Endothelial cell of umbilical vein (primary cell): ENCODE results near the gene ACR. TPM values are rescaled to one million over a fixed set of nuclear protein-coding genes. Genes with fewer than 3 reads are reported as not detected.
A peak's percentile ranks its signal among the peaks of the same experiment; 100 is the strongest.

ENCODE experiments used
- BruUV-seq: library from RNA; stranded (reverse); fragments of 400-500 nt; replicated peaks from 2 replicates; lab custom pipeline; 2021; lab: Mats Ljungman, UMichigan
- CTCF ChIA-PET: fragments of 300-600, 350-600 bp; sonication (Branson Sonifier 250); formaldehyde crosslinking; loops from one replicate; lab custom pipeline; 2021; ENCODE audit warnings: antibody characterized with exemption, inconsistent platforms; lab: Charles Lee
- POLR2A ChIA-PET: fragments of 300-600, 350-600 bp; sonication (Branson Sonifier 250); formaldehyde crosslinking; loops from one replicate; lab custom pipeline; 2021; ENCODE audit warnings: antibody characterized with exemption, inconsistent platforms; lab: Charles Lee
- DNase-seq: peaks from one replicate; pipeline ENCODE4 v3.0.0-alpha.2; 2011; ENCODE audit warnings: low read depth, low spot score
- FAIRE-seq: peaks from 2 replicates; lab custom pipeline; 2011; peaks lifted over from hg19 to GRCh38; lab: Jason Lieb, UNC
- H2AFZ ChIP-seq: 2 replicates; pipeline ENCODE4 v1.6.0; 2012; ENCODE audit warnings: low read depth, low read length, control low read depth, inconsistent platforms
- H3K27ac ChIP-seq: 2 replicates; pipeline ENCODE4 v1.5.1; 2011; ENCODE audit warnings: low read depth, mild to moderate bottlenecking, control low read depth, low read length, moderate library complexity; ENCODE audit not compliant: insufficient read depth
- H3K27me3 ChIP-seq, 2 experiments: 2 replicates each; pipeline versions ENCODE4 v1.6.0 to v1.6.1; 2011; ENCODE audit warnings: low read length in 2 of 2, mixed read lengths in 1 of 2; ENCODE audit not compliant: control insufficient read depth in 2 of 2, insufficient read depth in 2 of 2
- H3K36me3 ChIP-seq, 2 experiments: 2 replicates in 1 of 2; 3 replicates in 1 of 2; pipeline ENCODE4 v1.5.1; 2011; ENCODE audit warnings: low read length in 2 of 2, mild to moderate bottlenecking in 1 of 2, moderate library complexity in 1 of 2; ENCODE audit not compliant: control insufficient read depth in 2 of 2, insufficient read depth in 2 of 2; ENCODE audit errors: extremely low read depth in 1 of 2
- H3K4me1 ChIP-seq: 3 replicates; pipeline ENCODE4 v1.5.1; 2011; ENCODE audit warnings: mild to moderate bottlenecking, low read length; ENCODE audit not compliant: control insufficient read depth, insufficient read depth; ENCODE audit errors: extremely low read depth
- H3K4me2 ChIP-seq: 2 replicates; pipeline ENCODE4 v1.6.1; 2011; ENCODE audit warnings: low read length, control low read depth, mixed read lengths; ENCODE audit not compliant: insufficient read depth
- H3K4me3 ChIP-seq, 3 experiments: fragments of 200-600 bp in 1 of 3; sonication (generic), shearing (Covaris generic) in 1 of 3; replicated peaks in 1 of 3; 2 replicates each; pipeline ENCODE4 v1.5.1; 2011 to 2016; ENCODE audit warnings: control low read depth in 3 of 3, low read length in 3 of 3, mild to moderate bottlenecking in 2 of 3, inconsistent platforms in 1 of 3, low read depth in 1 of 3, moderate library complexity in 1 of 3; ENCODE audit not compliant: insufficient read depth in 1 of 3
- H3K79me2 ChIP-seq: 2 replicates; pipeline ENCODE4 v1.6.0; 2012; ENCODE audit warnings: low read length, inconsistent platforms; ENCODE audit not compliant: control insufficient read depth, insufficient read depth
- H3K9ac ChIP-seq: replicated peaks from 2 replicates; pipeline ENCODE3; 2011; ENCODE audit warnings: low read length, control low read depth; ENCODE audit not compliant: insufficient read depth; ENCODE audit errors: extremely low read depth
- H3K9me1 ChIP-seq: replicated peaks from 3 replicates; pipeline ENCODE4 v1.6.0; 2011; ENCODE audit warnings: mild to moderate bottlenecking, low read length; ENCODE audit not compliant: control insufficient read depth, insufficient read depth; ENCODE audit errors: extremely low read depth
- H3K9me3 ChIP-seq: replicated peaks from 2 replicates; pipeline ENCODE4 v1.5.1; 2012; ENCODE audit warnings: low read length, inconsistent platforms; ENCODE audit not compliant: control insufficient read depth, insufficient read depth
- H4K20me1 ChIP-seq: replicated peaks from 2 replicates; pipeline ENCODE3; 2011; ENCODE audit warnings: mild to moderate bottlenecking, low read length; ENCODE audit not compliant: control insufficient read depth, insufficient read depth; ENCODE audit errors: extremely low read depth
- CTCF ChIP-seq, 2 donors: IDR thresholded peaks; 1 replicate in 1 of 2; 2 replicates in 1 of 2; pipeline ENCODE4 v1.5.1; 2011; ENCODE audit warnings: low read length in 2 of 2, mild to moderate bottlenecking in 2 of 2, moderate library complexity in 2 of 2, control low read depth in 1 of 2, inconsistent platforms in 1 of 2, low read depth in 1 of 2; ENCODE audit not compliant: insufficient read depth in 1 of 2; ENCODE audit errors: extremely low read depth in 1 of 2
- EZH2 ChIP-seq: IDR thresholded peaks from 2 replicates; pipeline ENCODE4 v1.6.1; 2012; ENCODE audit warnings: borderline replicate concordance, low read depth, mild to moderate bottlenecking, moderate library complexity, low read length, inconsistent platforms; ENCODE audit not compliant: severe bottlenecking
- FOS ChIP-seq: IDR thresholded peaks from 2 replicates; pipeline ENCODE4 v1.6.1; 2011; ENCODE audit warnings: mild to moderate bottlenecking, low read length, moderate library complexity, borderline replicate concordance; ENCODE audit not compliant: insufficient read depth
- GATA2 ChIP-seq: IDR thresholded peaks from 2 replicates; pipeline ENCODE4 v1.7.0; 2011; ENCODE audit warnings: low read depth, mild to moderate bottlenecking, moderate library complexity, mixed read lengths, low read length; ENCODE audit not compliant: insufficient read length, insufficient read depth
- JUN ChIP-seq: IDR thresholded peaks from 2 replicates; pipeline ENCODE4 v1.6.1; 2011; ENCODE audit warnings: borderline replicate concordance, low read depth; ENCODE audit not compliant: insufficient read length, insufficient read depth
- MYC ChIP-seq: IDR thresholded peaks from one replicate; pipeline ENCODE4 v1.6.1; 2011; ENCODE audit warnings: mild to moderate bottlenecking, low read depth, low read length
- POLR2A ChIP-seq: IDR thresholded peaks from 2 replicates; pipeline ENCODE4 v1.6.1; 2012; ENCODE audit warnings: low read depth, mild to moderate bottlenecking, control low read depth, low read length
- POLR2AphosphoS5 ChIP-seq: IDR thresholded peaks from 2 replicates; pipeline ENCODE4 v1.6.1; 2012; ENCODE audit warnings: low read depth, mild to moderate bottlenecking, control low read depth, low read length, moderate library complexity; ENCODE audit not compliant: insufficient read depth
- dilution Hi-C: fragments of 300-500 bp; cut with MboI; formaldehyde crosslinking; loops from one replicate; pipeline ENCODE4 v1.15.0; 2019; ENCODE audit warnings: low sequenced_read_pairs; ENCODE audit not compliant: extremely low pct_ligation_motif_present
- intact Hi-C: fragments of 100-400 bp; cut with micrococcal nuclease; formaldehyde crosslinking; loops from one replicate; pipeline ENCODE4 v1.10.0; 2022
- polyA plus RNA-seq, 4 experiments: library from polyadenylated mRNA; depleted of rRNA in 3 of 4; stranded (reverse) in 3 of 4; unstranded in 1 of 4; fragments of >200 nt; gene quantifications; 2 replicates each; pipeline versions ENCODE4 v1.2.1 to v1.2.3, GENCODE V29; 2011 to 2012; ENCODE audit warnings: missing spikeins in 1 of 4
- total RNA-seq: library from RNA; stranded (reverse); gene quantifications from 2 replicates; pipeline ENCODE4 v1.2.3, GENCODE V29; 2021
- TF ChIP-seq, protein P1 (sequence below): IDR thresholded peaks from 2 replicates; pipeline ENCODE4 v1.6.1; 2011; ENCODE audit not compliant: insufficient read depth, insufficient read length

Gene ACR
- total and polyA plus RNA-seq, 2 donors (not counting 3 experiments of a cell fraction or from before 2014, with no cell fraction given) = 0.91 to 4.1 TPM

- DNase-seq (no peak), FAIRE-seq (no peak)
- POLR2A ChIA-PET = no interaction called here
- Histone ChIP-seq H3K79me2 (peaks cover 53% of the 10 kb centered on the region), H3K4me3 (no peak overlapping the region), H3K4me1 (no peaks in the 10 kb centered on the region), H3K9me1 (no peaks in the 10 kb centered on the region), H3K9me3 (no peaks in the 10 kb centered on the region), H4K20me1 (peaks cover 4% of the 10 kb centered on the region), H3K27me3 (no peaks in the 10 kb centered on the region), H3K36me3 (peaks cover 48 to 80% of the 10 kb centered on the region in 2 experiments), H3K9ac (no peak overlapping the region), H3K27ac (no peak overlapping the region), H3K4me2 (no peak overlapping the region), H2AFZ (no peak overlapping the region)
- TSS peak; percentile 7 for BruUV-seq
- TF ChIP-seq GATA2 = no peak
- no peak for TF ChIP-seq POLR2AphosphoS5
- TF ChIP-seq MYC = no peak
- no peak for TF ChIP-seq EZH2
- TF ChIP-seq FOS = no peak
- TF ChIP-seq JUN = no peak
- TF ChIP-seq CTCF (IDR thresholded peaks at IDR 0.05; ENCODE audit: extremely low read depth in 1 of 2, insufficient read depth in 1 of 2, low read depth in 1 of 2, low read length in 2 of 2) = no peak
- TF ChIP-seq, protein P1, sequence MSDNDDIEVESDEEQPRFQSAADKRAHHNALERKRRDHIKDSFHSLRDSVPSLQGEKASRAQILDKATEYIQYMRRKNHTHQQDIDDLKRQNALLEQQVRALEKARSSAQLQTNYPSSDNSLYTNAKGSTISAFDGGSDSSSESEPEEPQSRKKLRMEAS = no peak
- TF ChIP-seq POLR2A = no peak
- CTCF ChIA-PET = interaction anchor here (0.6 to 1.1 kb wide), 2 partner anchors 10 to 54 kb away, joined by 3 to 4 read pairs; no protein-coding TSS in a partner anchor
- dilution Hi-C loops = no loop called here
- intact Hi-C loops = no loop called here
These were observed 16.7 kb upstream of the ACR start for GRCh38 chr22:50721257-50721844.
